ENCODE results near the gene HSP90B1. TPM values are rescaled to one million over a fixed set of nuclear protein-coding genes. Genes with fewer than 3 reads are reported as not detected.
A peak's percentile ranks its signal among the peaks of the same experiment; 100 is the strongest.

HSP90B1 gene
- total RNA-seq, 1 donor from 2014 or later, result 932 TPM

DNA sequence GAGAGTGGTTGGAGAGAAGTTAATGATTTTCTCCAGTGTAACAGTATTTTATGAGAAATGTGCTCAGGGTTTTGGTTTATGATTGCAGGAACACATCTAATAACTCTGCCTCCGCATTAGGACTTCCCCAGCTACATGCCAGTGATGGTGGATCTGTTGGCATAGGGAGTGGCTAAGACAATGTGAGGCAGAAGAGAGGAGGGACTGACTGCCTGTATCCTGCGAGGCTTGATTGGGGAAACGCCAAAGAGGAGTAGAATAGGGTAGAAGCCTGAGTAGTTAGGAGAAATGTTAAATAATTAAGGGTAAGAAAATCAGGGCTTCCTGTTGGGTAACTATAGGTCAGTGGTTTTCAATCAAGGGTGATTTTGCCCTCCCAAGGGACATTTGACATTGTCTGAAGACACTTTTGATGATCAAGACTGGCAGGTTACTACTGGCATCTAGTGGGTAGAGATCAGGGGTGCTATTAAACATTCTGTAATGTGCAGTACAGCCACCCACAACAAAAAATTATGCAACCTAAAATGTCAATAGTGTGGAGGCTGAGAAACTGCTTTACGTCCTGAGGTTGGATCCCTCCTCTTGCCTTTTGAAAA lies 48.3 kb downstream of the HSP90B1 start:
- DNase-seq, result no peak

DNA sequence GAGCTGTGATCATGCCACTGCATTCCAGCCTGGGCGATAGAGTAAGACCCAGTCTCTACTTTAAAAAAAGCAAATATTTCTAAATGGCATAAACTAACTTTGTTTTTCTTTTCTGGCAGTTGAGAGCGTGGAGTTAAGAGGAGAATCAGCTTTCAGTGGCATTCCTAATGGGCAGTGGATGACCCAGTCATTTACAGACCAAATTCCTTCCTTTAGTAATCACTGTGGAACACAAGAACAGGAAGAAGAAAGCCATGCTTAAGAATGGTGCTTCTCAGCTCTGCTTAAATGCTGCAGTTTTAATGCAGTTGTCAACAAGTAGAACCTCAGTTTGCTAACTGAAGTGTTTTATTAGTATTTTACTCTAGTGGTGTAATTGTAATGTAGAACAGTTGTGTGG lies 56.6 kb downstream of the HSP90B1 start:
- no peak for DNase-seq

DNA sequence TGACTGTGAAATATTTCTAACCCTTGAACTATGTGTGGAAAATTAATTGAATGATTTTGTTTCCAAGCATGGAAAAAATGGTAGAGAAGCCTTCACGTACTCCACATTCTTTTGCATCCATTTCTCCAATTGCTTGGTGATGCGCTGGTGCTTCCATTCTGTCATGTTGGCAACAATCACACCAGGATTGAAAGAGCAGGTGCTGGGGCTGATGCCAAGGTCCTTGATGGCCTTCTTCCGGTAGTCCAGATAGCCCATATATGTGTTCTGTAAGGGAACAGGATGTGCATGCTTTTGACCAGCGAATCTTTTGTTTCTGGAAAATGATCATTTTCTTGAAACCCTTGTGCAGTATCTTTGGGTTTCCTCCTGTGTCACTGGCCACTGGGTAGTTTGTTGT lies 64.0 kb downstream of the HSP90B1 start:
- DNase-seq, result peak; percentile 7

DNA sequence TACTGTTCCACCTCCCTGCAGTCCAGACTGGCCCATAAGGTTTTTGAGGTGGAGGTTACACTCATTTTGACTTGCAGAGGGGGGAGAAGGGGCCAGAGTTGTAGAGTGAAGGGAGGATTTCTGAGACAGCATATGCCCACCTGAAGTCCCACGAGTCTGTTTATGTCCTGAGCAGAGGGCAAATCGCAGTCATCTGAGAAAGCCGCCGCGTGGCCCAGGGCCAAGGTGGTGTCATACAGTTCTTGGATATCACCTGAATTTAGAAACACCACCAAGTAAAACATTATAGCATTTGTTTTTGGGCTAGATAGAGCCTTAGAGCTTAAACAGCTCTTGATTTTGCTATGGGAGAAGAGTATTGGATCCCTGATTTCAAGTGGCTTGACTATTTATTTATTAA lies 66.4 kb downstream of the HSP90B1 start:
- no peak for DNase-seq

DNA sequence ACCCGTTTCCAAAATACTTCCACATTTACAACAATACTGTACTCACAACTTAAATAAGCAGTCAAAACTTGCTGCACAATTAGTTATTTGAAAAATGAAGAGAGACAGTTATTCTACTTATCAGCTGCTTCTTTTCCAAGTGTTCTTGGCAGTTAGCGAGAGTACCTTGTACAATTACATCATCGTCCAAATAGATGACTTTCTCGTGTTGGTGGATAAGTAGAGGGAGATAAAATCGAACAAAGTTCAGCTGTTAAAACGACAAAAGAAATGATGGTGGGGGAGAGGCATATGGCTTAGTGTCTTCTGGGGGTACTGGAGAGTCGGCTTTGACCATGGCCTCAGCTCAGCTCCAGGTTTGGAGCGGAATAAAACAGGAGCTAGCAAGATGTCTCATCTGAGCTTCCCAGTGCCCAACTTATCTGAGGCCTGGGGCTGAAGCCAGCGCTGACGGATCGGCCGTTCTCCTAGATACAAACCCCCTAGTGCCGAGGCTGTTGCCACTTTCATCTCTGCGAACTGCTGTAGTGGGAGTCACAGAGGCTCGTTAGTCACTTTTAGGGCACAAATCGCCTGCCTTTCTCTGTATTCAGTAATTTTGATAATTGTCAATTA lies 67.2 kb downstream of the HSP90B1 start:
- no peak for DNase-seq

Other genes starting within 250 kb of the HSP90B1 start
- 7.0 TPM in 2 replicates for gene NT5DC3, start 89.2 kb upstream of the HSP90B1 start, total RNA-seq
- 30.5 and 30.8 TPM in 2 replicates for gene TDG, start 35.5 kb downstream of the HSP90B1 start, total RNA-seq
- gene GLT8D2, start 119.8 kb downstream of the HSP90B1 start, total RNA-seq, result 3.4 and 4.1 TPM in 2 replicates
- 26.9 and 28.6 TPM in 2 replicates for gene HCFC2, start 134.1 kb downstream of the HSP90B1 start, total RNA-seq
- 17.4 and 23.6 TPM in 2 replicates for gene NFYB, start 207.8 kb downstream of the HSP90B1 start, total RNA-seq

Measured in dermis blood vessel endothelial cell (primary cell).